PC-3 (cell line): ENCODE data around the gene MR1.

ENCODE experiments used
- EZH2 ChIP-seq: fragments of 300-600 bp; sonication (generic); IDR thresholded peaks from one replicate; pipeline ENCODE4 v1.6.1; 2017; ENCODE audit warnings: antibody characterized with exemption, mild to moderate bottlenecking, low read length; ENCODE audit not compliant: unreplicated experiment
- EZH2phosphoT487 ChIP-seq: fragments of 300-600 bp; sonication (generic); IDR thresholded peaks from 2 replicates; pipeline ENCODE4 v1.6.1; 2018; ENCODE audit warnings: mild to moderate bottlenecking, antibody characterized with exemption, low read length, borderline replicate concordance
- TF ChIP-seq, protein P1 (sequence below): fragments of 300-600 bp; sonication (generic); conservative IDR thresholded peaks from 2 replicates; pipeline ENCODE4 v1.5.1; 2017; ENCODE audit warnings: antibody characterized with exemption, low read depth, mild to moderate bottlenecking, low read length

DNA sequence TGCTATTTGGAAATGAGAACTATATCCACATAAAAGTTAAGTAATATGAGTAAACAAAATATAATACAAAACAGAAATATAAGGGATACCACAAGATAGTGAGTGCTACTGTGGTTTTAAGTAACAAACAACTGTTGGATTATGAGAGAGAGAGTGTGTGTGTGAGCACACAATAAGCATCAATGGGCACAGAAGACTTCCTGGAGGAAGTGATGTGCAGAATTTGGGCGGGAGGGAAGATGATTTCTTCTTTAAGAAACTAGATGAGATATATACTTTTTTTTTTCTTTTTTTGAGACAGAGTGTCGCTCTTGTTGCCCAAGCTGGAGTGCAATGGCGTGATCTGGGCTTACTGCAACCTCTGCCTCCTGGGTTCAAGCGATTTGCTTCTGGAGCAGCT, 46.8 kb downstream of the MR1 start:
- TF ChIP-seq, protein P1, sequence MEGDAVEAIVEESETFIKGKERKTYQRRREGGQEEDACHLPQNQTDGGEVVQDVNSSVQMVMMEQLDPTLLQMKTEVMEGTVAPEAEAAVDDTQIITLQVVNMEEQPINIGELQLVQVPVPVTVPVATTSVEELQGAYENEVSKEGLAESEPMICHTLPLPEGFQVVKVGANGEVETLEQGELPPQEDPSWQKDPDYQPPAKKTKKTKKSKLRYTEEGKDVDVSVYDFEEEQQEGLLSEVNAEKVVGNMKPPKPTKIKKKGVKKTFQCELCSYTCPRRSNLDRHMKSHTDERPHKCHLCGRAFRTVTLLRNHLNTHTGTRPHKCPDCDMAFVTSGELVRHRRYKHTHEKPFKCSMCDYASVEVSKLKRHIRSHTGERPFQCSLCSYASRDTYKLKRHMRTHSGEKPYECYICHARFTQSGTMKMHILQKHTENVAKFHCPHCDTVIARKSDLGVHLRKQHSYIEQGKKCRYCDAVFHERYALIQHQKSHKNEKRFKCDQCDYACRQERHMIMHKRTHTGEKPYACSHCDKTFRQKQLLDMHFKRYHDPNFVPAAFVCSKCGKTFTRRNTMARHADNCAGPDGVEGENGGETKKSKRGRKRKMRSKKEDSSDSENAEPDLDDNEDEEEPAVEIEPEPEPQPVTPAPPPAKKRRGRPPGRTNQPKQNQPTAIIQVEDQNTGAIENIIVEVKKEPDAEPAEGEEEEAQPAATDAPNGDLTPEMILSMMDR = no peak
- TF ChIP-seq EZH2phosphoT487 (no peak), EZH2 (no peak)
